Activated naive CD8-positive, alpha-beta T cell treated with anti-CD3 and anti-CD28 coated beads, Interleukin-2, amount 10 ng/mL, durations not matched to agents 7 days and 5 days (primary cell): ENCODE measurements around the gene GPR33. TPM values are rescaled to one million over a fixed set of nuclear protein-coding genes. Genes with fewer than 3 reads are reported as not detected.
"Not testable (repeated sequence)": the region's sequence is repeated elsewhere in the genome, so short reads cannot be mapped to it uniquely, and the experiment has no call there.

ENCODE experiments used
- ATAC-seq: fragments of 150-1000 bp; cut with Tn5 transposase; one replicate; pipeline ENCODE4 v1.10.0; 2021; ENCODE audit warnings: low read depth, moderate library complexity
- POLR2A ChIA-PET: fragments of 350-600 bp; sonication (Branson Sonifier 250); formaldehyde crosslinking; loops from one replicate; lab custom pipeline; 2021; ENCODE audit warnings: antibody characterized with exemption; lab: Charles Lee
- DNase-seq: peaks from one replicate; pipeline ENCODE4 v3.0.0; 2021
- H3K27ac Mint-ChIP-seq: one replicate; pipeline ENCODE4 v1.8.0; 2022; ENCODE audit warnings: mild to moderate bottlenecking, mixed read lengths
- H3K27me3 Mint-ChIP-seq: one replicate; pipeline ENCODE4 v1.8.0; 2022; ENCODE audit warnings: mild to moderate bottlenecking, moderate library complexity, mixed read lengths
- H3K36me3 Mint-ChIP-seq: one replicate; pipeline ENCODE4 v1.8.0; 2021; ENCODE audit warnings: mild to moderate bottlenecking, mixed read lengths
- H3K4me1 Mint-ChIP-seq: one replicate; pipeline ENCODE4 v1.8.0; 2021; ENCODE audit warnings: mixed read lengths
- H3K4me3 Mint-ChIP-seq: one replicate; pipeline ENCODE4 v1.8.0; 2022; ENCODE audit warnings: mild to moderate bottlenecking, moderate library complexity, mixed read lengths
- H3K9me3 Mint-ChIP-seq: one replicate; pipeline ENCODE4 v1.8.0; 2021; ENCODE audit warnings: mixed read lengths
- total RNA-seq, 2 experiments: library from RNA; stranded (reverse); gene quantifications; one replicate each; pipeline ENCODE4 v1.2.3, GENCODE V29; 2021

Gene GPR33
- total RNA-seq, 2 experiments from 2014 or later = not detected

DNA sequence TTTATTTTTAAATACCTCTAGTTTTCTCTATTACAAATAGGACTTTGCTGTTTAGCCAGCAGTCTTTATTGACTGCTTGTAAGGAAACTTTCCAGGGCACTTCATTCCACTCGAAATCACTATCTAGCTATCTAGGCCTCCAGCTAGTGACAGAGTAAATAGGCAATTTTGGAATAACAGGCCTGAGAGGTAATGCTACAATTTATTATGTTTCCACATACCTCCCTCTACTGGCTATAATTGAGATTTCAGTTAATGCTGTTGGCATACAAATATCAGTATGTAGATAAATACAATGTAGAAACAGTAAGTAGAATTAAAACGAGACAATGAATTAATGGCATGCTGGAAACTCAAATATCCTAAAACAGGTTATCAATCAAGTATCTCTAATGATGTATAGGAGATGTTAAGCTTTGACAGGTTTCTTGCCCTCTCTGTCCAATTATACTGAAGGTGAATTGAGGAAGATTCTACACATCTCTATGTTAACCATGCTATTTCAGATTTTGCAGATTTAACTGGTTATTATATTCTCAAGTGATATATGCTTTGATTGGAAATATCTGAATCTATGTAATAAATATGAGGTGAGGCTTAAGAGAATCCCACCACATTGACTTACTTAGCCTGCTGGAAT lies 37.7 kb downstream of the GPR33 start:
- Mint-ChIP-seq H3K27me3 (no peaks in the 10 kb centered on the region), H3K4me3 (no peak overlapping the region), H3K36me3 (peaks cover 8% of the 10 kb centered on the region), H3K27ac (no peak overlapping the region), H3K9me3 (no peaks in the 10 kb centered on the region), H3K4me1 (peaks cover 4% of the 10 kb centered on the region)
- POLR2A ChIA-PET = no interaction called here
- no peak for ATAC-seq
- no peak for DNase-seq

DNA sequence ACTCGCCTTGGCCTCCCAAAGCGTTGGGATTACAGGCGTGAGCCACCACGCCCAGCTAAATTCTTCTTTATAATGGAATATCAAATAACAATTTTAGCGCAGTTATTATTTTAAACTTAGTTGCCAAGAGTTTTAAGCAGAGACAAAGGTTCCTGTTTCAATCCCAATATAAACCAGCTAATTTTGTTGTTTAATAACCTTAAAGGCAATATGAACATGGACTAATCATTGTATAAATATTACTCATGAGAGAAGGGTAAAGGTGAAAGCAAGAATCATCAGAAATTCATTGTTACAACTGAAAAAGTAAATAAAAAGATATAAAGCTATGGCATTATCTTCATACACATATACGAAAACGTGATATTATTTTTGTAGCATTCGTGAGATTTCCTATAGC lies 38.7 kb downstream of the GPR33 start:
- DNase-seq (no peak), ATAC-seq (no peak)
- Mint-ChIP-seq H3K4me1 (no peaks in the 10 kb centered on the region), H3K36me3 (peaks cover 9% of the 10 kb centered on the region), H3K27ac (no peak overlapping the region), H3K27me3 (no peaks in the 10 kb centered on the region), H3K9me3 (no peaks in the 10 kb centered on the region), H3K4me3 (no peak overlapping the region)
- POLR2A ChIA-PET = interaction anchor here (0.9 kb wide), 1 partner anchor 241 kb away, joined by 3 read pairs; the partner anchor contains the start of gene HECTD1

DNA sequence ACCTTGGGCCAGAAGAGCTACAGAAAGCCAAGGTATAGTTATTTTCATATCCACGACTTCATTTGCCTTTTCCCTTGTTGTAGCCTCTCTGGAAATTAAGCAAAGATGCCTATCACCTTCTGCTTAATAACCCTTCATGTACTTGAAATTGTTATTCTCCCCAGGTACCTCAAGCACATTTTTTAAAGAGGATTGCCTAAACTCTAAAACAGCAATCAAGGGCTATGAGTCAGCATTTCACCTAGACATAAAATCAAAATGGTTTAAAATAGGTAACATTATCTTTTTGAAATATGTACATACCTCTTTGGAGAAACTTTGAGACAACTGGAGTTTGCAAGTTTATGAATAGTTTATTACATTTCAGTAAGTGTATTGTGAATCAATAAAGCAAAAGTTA lies 42.1 kb downstream of the GPR33 start:
- H3K4me3 Mint-ChIP-seq = no peak overlapping the region
- H3K4me1 Mint-ChIP-seq = no peaks in the 10 kb centered on the region
- no peak for ATAC-seq
- no peaks in the 10 kb centered on the region for H3K9me3 Mint-ChIP-seq
- POLR2A ChIA-PET = interaction anchor here (1.1 kb wide), 1 partner anchor 25 kb away, joined by 3 read pairs; the partner anchor contains the start of gene HEATR5A
- no peak for DNase-seq
- no peaks in the 10 kb centered on the region for H3K27me3 Mint-ChIP-seq
- H3K27ac Mint-ChIP-seq = no peak overlapping the region
- peaks cover 9% of the 10 kb centered on the region for H3K36me3 Mint-ChIP-seq

DNA sequence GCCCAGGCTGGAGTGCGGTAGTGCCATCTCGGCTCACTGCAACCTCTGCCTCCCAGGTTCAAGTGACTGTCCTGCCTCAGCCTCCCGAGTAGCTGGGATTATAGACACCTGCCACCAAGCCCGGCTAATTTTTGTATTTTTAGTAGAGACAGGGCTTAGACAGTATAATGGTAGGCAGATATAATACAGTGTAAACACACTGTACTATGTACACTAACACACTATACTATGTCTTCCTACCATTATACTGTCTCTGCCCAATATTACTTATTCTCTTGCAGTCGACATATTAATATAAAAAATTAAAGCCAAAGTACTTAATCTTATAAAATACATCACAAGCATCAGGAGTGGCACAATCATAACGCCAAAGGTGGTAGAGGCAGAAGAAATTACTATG lies 45.6 kb downstream of the GPR33 start:
- DNase-seq (no peak), ATAC-seq (no peak)
- no peak overlapping the region for H3K27ac Mint-ChIP-seq
- H3K4me1 Mint-ChIP-seq = no peaks in the 10 kb centered on the region
- peaks cover 15% of the 10 kb centered on the region for H3K36me3 Mint-ChIP-seq
- H3K4me3 Mint-ChIP-seq = no peak overlapping the region
- peaks cover 3% of the 10 kb centered on the region for H3K9me3 Mint-ChIP-seq
- POLR2A ChIA-PET = no interaction called here
- no peaks in the 10 kb centered on the region for H3K27me3 Mint-ChIP-seq

DNA sequence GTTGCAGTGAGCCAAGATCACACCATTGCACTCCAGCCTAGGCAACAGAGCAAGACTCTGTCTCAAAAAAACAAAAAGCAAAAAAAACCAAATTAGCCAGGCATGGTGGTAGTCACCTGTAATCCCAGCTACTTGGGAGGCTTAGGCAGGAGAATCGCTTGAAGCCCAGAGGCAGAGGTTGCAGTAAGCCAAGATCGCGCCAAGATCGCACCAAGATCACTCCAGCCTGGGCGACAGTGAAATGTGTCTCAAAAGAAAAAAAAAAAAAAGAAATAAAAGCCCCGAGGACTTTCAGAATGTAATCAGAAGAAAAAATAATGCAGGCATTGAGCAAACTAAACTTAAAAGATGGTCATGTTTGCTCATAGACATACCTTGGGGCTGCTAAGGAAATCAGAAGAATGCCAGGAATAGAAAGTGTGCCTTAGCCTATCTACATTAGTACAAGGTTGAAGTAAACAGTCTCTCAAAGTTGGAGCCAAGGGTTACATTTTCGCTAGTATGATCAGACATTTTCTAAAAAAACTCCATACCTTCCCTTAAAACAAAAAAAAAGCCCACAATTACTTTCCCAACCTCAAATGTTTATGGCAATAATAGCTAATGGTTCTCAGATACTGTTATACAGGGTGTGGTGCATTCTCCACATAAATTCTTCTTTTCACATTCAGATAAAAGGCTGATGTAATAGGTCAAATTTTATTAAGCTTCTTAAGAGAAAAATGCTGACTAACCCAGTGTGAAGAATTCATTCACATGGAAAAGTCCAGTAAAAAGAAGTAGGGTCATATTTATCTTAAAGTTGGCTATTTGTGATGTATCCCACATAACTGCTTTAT lies 46.3 kb downstream of the GPR33 start:
- no peaks in the 10 kb centered on the region for H3K27me3 Mint-ChIP-seq
- H3K4me3 Mint-ChIP-seq = no peak overlapping the region
- H3K36me3 Mint-ChIP-seq = peaks cover 14% of the 10 kb centered on the region
- POLR2A ChIA-PET = no interaction called here
- no peak overlapping the region for H3K27ac Mint-ChIP-seq
- H3K9me3 Mint-ChIP-seq = peaks cover 3% of the 10 kb centered on the region
- no peak for DNase-seq
- no peaks in the 10 kb centered on the region for H3K4me1 Mint-ChIP-seq
- ATAC-seq = no peak

DNA sequence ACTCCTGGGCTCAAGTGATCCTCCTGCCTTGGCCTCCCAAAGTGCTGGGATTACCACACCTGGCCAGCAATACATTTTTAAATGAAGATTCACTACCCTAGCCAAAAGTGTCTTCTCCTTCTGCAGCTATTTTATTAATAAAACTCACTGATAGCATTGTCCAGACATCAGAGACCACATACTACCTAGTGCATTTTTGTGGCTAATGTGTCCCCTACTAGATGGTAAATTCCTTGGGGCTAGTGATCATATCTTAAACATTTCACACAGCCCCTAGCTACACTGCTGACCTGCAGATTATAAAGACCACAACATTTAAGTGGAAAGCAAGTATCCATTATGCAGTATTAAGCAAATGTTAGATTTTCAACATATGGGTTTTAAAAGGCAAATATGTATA lies 47.6 kb downstream of the GPR33 start:
- DNase-seq (no peak), ATAC-seq (no peak)
- POLR2A ChIA-PET = no interaction called here
- Mint-ChIP-seq H3K27me3 (no peaks in the 10 kb centered on the region), H3K4me1 (no peaks in the 10 kb centered on the region), H3K9me3 (peaks cover 3% of the 10 kb centered on the region), H3K27ac (no peak overlapping the region), H3K4me3 (no peak overlapping the region), H3K36me3 (peaks cover 14% of the 10 kb centered on the region)

DNA sequence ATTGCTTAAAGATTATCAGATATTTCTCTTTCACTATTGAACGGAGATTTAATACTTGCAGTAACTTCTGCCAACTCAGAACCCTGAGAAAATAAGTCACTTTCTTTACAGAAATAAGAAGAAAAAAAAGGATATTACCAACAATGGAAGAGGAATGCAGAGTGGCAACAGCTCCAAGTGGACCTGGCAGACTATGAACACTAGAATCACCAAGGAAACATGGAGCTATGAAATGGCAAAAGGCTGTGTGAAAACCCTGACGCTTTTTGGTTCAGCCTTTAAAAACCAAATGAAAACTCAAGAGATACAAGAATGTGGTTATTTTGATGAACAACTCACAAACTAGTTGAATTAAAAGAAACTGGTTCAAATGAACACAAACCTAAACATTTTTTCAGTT lies 48.3 kb downstream of the GPR33 start:
- ATAC-seq (no peak), DNase-seq (no peak)
- Mint-ChIP-seq H3K27ac (no peak overlapping the region), H3K36me3 (peaks cover 14% of the 10 kb centered on the region), H3K4me3 (no peak overlapping the region), H3K27me3 (no peaks in the 10 kb centered on the region), H3K9me3 (peaks cover 3% of the 10 kb centered on the region), H3K4me1 (no peaks in the 10 kb centered on the region)
- POLR2A ChIA-PET = no interaction called here

DNA sequence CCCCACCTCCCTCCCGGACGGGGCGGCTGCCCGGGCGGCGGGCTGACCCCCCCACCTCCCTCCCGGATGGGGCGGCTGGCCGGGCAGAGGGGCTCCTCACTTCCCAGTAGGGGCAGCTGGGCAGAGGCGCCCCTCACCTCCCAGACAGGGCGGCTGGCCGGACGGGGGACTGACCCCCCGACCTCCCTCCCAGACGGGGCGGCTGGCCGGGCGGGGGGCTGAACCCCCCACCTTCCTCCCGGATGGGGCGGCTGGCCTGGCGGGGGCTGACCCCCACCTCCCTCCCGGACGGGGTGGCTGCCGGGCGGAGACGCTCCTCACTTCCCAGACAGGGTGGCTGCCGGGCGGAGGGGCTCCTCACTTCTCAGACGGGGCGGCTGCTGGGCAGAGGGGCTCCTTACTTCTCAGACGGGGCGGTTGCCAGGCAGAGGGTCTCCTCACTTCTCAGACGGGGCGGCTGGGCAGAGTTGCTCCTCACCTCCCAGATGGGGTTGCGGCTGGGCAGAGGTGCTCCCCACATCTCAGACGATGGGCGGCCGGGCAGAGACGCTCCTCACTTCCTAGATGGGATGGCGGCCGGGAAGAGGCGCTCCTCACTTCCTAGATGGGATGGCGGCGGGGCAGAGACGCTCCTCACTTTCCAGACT lies 50.7 kb downstream of the GPR33 start:
- POLR2A ChIA-PET = interaction anchor here (0.7 kb wide), 1 partner anchor 502 kb away, joined by 6 read pairs; no protein-coding TSS in a partner anchor
- H3K36me3 Mint-ChIP-seq = peaks cover 13% of the 10 kb centered on the region
- not testable (repeated sequence) for H3K9me3 Mint-ChIP-seq, DNase-seq, H3K27me3 Mint-ChIP-seq, H3K4me1 Mint-ChIP-seq, ATAC-seq, H3K27ac Mint-ChIP-seq, H3K4me3 Mint-ChIP-seq

DNA sequence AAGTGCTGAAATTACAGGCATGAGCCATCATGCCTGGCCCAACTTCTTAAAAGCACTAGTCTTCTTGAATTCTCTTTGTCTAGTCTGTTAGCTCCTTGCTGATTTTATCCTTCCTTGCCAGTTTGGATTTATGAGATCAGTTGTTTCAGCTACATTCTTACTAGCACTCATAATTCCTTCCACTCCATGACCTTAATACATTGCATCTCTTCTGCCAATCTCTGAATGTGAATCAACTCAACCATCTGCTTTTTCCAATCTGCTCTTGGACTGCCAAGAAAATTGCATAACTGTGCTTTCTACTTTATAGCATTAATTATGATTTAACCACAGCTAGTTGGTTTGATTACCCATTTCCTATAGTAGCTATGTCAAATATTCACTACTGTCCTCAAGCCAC lies 52.6 kb downstream of the GPR33 start:
- no peak overlapping the region for H3K27ac Mint-ChIP-seq
- no peak overlapping the region for H3K4me3 Mint-ChIP-seq
- ATAC-seq = no peak
- no peak for DNase-seq
- no peaks in the 10 kb centered on the region for H3K27me3 Mint-ChIP-seq
- H3K4me1 Mint-ChIP-seq = no peaks in the 10 kb centered on the region
- peaks cover 8% of the 10 kb centered on the region for H3K9me3 Mint-ChIP-seq
- POLR2A ChIA-PET = no interaction called here
- peaks cover 19% of the 10 kb centered on the region for H3K36me3 Mint-ChIP-seq

Other genes starting within 250 kb of the GPR33 start
- gene HEATR5A, start 67.5 kb downstream of the GPR33 start, total RNA-seq = 10 to 100 TPM in 1 of 2 experiments, 1 to 10 TPM in 1; 9.4 to 11.5 TPM
- gene DTD2, start 30.5 kb downstream of the GPR33 start, total RNA-seq = 10 to 100 TPM; 16.7 to 18.1 TPM
- 1 to 10 TPM; 5.8 to 9.4 TPM for gene NUBPL, start 73.4 kb upstream of the GPR33 start, total RNA-seq